Breast epithelium (tissue), 4 donors: ENCODE results near the gene SEPSECS. TPM values are rescaled to one million over a fixed set of nuclear protein-coding genes. Genes with fewer than 3 reads are reported as not detected.

Experiments used
- DNase-seq, 2 donors: peaks; one replicate each; pipeline ENCODE4 v3.0.0-alpha.2; 2019; ENCODE audit warnings: low spot score in 2 of 2
- H3K27ac ChIP-seq, 2 donors: fragments of 200-600 bp; sonication (generic) in 1 of 2; one replicate each; pipeline ENCODE4 v1.5.1; 2016 to 2019; ENCODE audit warnings: mild to moderate bottlenecking in 1 of 2
- H3K27me3 ChIP-seq, 2 donors: fragments of 200-600 bp; sonication (generic) in 1 of 2; one replicate each; pipeline versions ENCODE4 v1.5.1 to v1.6.0; 2017 to 2019; ENCODE audit warnings: control low read depth in 1 of 2, mild to moderate bottlenecking in 1 of 2
- H3K36me3 ChIP-seq: fragments of 200-600 bp; one replicate; pipeline ENCODE4 v1.5.1; 2019
- H3K4me1 ChIP-seq, 2 donors: fragments of 200-600 bp; sonication (generic); one replicate each; pipeline ENCODE4 v1.5.1; 2016 to 2019; ENCODE audit warnings: control low read depth in 1 of 2
- H3K4me3 ChIP-seq, 3 donors: fragments of 200-600 bp; sonication (generic); 1 replicate in 2 of 3; 2 replicates in 1 of 3; pipeline ENCODE4 v1.5.1; 2016 to 2019; ENCODE audit warnings: mild to moderate bottlenecking in 3 of 3, moderate library complexity in 2 of 3
- H3K9me3 ChIP-seq, 2 donors: fragments of 200-600 bp; sonication (generic) in 1 of 2; one replicate each; pipeline ENCODE4 v1.5.1; 2016 to 2019; ENCODE audit warnings: control low read depth in 1 of 2
- CTCF ChIP-seq, 3 donors: fragments of 450-650 bp; IDR thresholded peaks; one replicate each; pipeline ENCODE4 v1.5.1; 2016 to 2017; ENCODE audit warnings: antibody characterized with exemption in 3 of 3, mild to moderate bottlenecking in 3 of 3, moderate library complexity in 3 of 3
- POLR2A ChIP-seq: fragments of 450-650 bp; IDR thresholded peaks from one replicate; pipeline ENCODE4 v1.6.1; 2016; ENCODE audit warnings: antibody characterized with exemption, mild to moderate bottlenecking, moderate library complexity
- POLR2AphosphoS5 ChIP-seq, 3 donors: sonication (generic); formaldehyde crosslinking; IDR thresholded peaks; one replicate each; pipeline ENCODE4 v1.6.1; 2017; ENCODE audit warnings: antibody characterized with exemption in 3 of 3
- intact Hi-C: fragments of 100-400 bp; cut with DNase I; formaldehyde crosslinking; loops from one replicate; pipeline ENCODE4 v1.15.1; 2023; ENCODE audit warnings: low total_unique reads
- total RNA-seq, 3 donors: library from RNA; depleted of rRNA; stranded (reverse); fragments of >200 nt; gene quantifications; one replicate each; pipeline ENCODE4 v1.1.0, GENCODE V29; 2016

Gene SEPSECS
- total RNA-seq, 3 donors from 2014 or later = 8.8 to 18.7 (median 10.8) TPM

DNA sequence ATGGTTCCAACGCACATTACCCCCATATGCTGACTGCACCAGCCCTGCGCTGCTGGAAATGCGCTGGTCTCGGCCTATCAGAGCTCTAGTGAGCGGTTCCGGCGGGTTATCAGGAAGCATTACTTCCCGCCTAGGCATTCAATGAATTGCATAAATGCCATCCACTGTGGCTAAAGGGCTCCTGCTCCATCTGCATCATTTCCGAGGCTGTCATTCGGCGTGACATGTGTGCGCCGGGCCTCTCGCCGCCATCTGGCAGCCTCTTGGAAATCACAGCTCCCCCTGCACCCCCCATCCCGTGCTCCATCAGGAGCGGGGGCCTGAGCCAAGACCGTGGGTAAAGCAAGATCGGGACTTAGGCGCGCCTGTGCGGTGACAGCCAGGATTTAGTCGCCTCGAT, 64.4 kb downstream of the SEPSECS start:
- no peak for DNase-seq
- Histone ChIP-seq H3K27me3 (peaks cover 0 to 3% of the 10 kb centered on the region in 2 donors), H3K9me3 (peaks cover 3 to 9% of the 10 kb centered on the region in 2 donors), H3K36me3 (no peaks in the 10 kb centered on the region), H3K4me1 (no peaks in the 10 kb centered on the region), H3K4me3 (no peak overlapping the region), H3K27ac (no peak overlapping the region)
- intact Hi-C loops = loop anchor here (10.0 kb wide), 1 partner anchor 1769 kb away; the partner anchor contains the start of gene STIM2
- no peak for TF ChIP-seq POLR2AphosphoS5 (IDR thresholded peaks at IDR 0.05)
- no peak for TF ChIP-seq POLR2A
- no peak for TF ChIP-seq CTCF (IDR thresholded peaks at IDR 0.05)

DNA sequence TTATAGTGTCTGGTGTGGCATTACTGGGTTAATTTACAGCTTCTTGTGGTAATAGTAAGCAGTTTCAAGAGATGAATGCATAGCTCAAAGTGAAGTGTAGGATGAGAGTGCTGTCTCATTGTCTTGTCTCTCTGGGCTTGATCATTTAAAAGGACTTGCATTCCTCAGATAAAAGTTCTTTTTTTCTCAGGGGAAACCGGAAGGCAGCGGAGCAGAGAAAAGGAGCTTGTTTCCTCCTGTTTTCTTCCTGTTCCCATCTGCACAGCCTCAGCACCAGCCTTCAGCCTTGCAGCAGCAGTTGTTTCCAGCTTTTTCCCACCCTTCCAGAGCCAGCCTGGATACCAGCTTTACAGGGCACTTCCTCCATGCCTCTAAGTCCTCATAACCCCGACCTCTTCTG, 68.1 kb downstream of the SEPSECS start:
- no peak overlapping the region for H3K4me3 ChIP-seq
- TF ChIP-seq POLR2A (no peak), POLR2AphosphoS5 (IDR thresholded peaks at IDR 0.05) (no peak), CTCF (IDR thresholded peaks at IDR 0.05) (no peak)
- H3K27ac ChIP-seq = no peak overlapping the region
- DNase-seq = no peak
- H3K36me3 ChIP-seq = no peaks in the 10 kb centered on the region
- intact Hi-C loops = loop anchor here (10.0 kb wide), 1 partner anchor 1773 kb away; the partner anchor contains the start of gene STIM2
- peaks cover 0 to 27% of the 10 kb centered on the region in 2 donors for H3K27me3 ChIP-seq
- H3K4me1 ChIP-seq = no peaks in the 10 kb centered on the region
- H3K9me3 ChIP-seq = peaks cover 3 to 9% of the 10 kb centered on the region in 2 donors

DNA sequence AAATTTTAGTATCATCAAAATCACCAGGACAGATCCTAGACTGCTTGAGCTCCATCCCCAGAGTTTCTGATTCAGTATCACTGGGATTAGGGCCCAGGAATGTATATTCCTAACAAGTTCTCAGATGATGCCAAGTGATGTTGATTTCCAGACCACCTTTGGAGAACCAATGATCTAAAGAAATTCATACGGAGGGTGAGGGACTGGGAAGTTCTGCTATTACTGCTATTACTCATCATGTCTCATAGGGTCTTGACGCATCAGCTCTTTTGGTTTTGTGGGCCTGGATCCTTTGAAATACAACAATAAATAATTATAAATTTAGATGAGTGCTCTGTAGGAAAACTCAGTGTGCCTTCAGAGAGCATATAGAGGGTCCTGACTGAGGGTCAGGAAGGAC, 69.7 kb downstream of the SEPSECS start:
- Histone ChIP-seq H3K27ac (no peak overlapping the region), H3K4me3 (no peak overlapping the region), H3K9me3 (peaks cover 3 to 9% of the 10 kb centered on the region in 2 donors), H3K4me1 (no peaks in the 10 kb centered on the region), H3K27me3 (peaks cover 0 to 27% of the 10 kb centered on the region in 2 donors), H3K36me3 (no peaks in the 10 kb centered on the region)
- TF ChIP-seq POLR2AphosphoS5 (IDR thresholded peaks at IDR 0.05) (no peak), POLR2A (no peak), CTCF (IDR thresholded peaks at IDR 0.05) (no peak)
- intact Hi-C loops = loop anchor here (10.0 kb wide), 1 partner anchor 1774 kb away; the partner anchor contains the start of gene STIM2
- DNase-seq = no peak

DNA sequence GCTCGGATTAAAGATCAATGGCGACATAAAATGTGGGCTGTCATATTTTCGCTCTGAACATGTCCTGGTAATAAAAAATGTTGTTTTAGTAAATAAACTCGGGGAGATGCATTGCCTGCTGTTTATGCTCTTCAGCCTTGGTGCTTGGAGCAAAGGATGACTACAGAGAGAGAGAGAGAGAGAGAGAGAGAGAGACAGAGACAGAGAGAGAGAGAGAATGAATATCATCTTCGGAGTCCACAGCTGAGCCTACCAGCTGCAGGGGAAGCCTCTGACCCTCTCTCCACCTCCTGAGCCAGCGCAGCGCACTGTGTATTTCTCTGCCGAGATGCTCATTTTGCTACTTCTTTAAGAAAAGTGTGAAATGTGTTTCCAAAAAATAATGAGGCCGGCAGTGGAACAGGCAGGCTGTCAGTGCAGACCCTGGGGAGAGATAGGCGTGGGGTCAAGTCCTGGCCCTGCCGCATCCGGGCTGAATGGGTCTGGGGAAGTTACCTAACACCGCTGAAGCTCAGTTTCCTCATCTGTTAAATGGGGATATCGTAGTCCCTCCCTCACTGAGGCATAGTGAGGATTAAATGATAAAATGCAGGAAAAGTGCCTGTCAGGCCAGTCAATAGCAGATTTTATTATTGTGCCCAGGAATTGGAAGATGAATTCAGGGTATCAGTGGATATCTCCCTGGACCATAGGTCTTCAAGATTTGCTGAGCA, 71.0 kb downstream of the SEPSECS start:
- Histone ChIP-seq H3K27me3 (peaks cover 0 to 27% of the 10 kb centered on the region in 2 donors), H3K9me3 (peaks cover 3 to 9% of the 10 kb centered on the region in 2 donors), H3K27ac (no peak overlapping the region), H3K36me3 (no peaks in the 10 kb centered on the region), H3K4me1 (no peaks in the 10 kb centered on the region), H3K4me3 (no peak overlapping the region)
- TF ChIP-seq POLR2A (no peak), POLR2AphosphoS5 (IDR thresholded peaks at IDR 0.05) (no peak), CTCF (IDR thresholded peaks at IDR 0.05) (no peak)
- intact Hi-C loops = no loop called here
- no peak for DNase-seq

DNA sequence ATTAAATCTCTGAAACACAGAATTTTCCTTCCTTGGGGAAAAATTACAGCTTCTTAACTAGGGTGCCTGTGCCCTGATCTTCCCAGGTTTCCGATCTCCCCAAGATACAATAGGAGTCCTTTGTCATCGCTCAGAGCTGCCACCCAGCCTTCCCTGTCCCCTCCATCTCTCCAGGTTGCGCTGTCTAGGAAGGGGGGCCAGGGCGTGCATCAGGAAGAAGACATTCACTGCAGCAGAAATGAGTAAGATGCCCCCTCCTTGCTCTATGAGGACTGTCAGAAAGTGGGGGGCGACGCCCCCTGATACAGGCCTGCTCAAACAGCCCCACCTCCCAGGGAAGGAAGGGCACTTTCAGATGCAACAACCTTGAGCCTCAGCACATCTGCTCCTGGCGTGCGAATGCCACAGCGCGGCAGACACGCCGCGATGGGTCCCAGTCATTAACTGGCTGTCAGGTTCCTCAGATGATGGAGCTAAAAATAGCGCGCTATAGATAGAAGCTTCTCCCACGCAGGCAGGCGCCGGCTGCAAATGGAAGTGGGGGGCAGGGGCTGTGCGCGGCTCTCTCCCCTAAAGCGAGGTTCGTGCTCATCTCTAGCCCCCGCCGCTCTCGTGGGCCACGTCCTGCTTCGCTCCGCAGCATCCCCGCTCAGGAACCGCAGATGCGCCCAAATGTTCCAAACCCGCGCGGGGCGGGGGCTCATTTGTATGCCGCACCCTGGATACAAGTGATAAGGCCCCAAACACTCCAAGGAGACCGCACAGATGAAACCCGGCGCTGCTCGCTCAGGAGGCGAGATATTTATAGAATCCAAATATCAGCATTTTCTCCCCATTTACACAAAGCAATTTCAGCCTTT, 71.9 kb downstream of the SEPSECS start:
- no peak for DNase-seq
- Histone ChIP-seq H3K36me3 (no peaks in the 10 kb centered on the region), H3K4me3 (peak overlapping the region in 1 of 3 donors; percentile 33), H3K27ac (no peak overlapping the region), H3K4me1 (no peaks in the 10 kb centered on the region), H3K9me3 (peaks cover 0 to 5% of the 10 kb centered on the region in 2 donors), H3K27me3 (peaks cover 0 to 27% of the 10 kb centered on the region in 2 donors)
- TF ChIP-seq POLR2A (no peak), CTCF (IDR thresholded peaks at IDR 0.05) (no peak), POLR2AphosphoS5 (IDR thresholded peaks at IDR 0.05) (no peak)
- intact Hi-C loops = no loop called here
